HG03025 (cell line): ENCODE data around the gene FADS2.
"Not testable (repeated sequence)": the region's sequence is repeated elsewhere in the genome, so short reads cannot be mapped to it uniquely, and the experiment has no call there.

Experiments
- ATAC-seq: cut with Tn5 transposase; IDR thresholded peaks from one replicate; pipeline ENCODE4 v1.9.1; 2021; ENCODE audit warnings: mild to moderate bottlenecking, moderate library complexity; ENCODE audit not compliant: unreplicated experiment, low FRiP score

The FADS2 gene

DNA sequence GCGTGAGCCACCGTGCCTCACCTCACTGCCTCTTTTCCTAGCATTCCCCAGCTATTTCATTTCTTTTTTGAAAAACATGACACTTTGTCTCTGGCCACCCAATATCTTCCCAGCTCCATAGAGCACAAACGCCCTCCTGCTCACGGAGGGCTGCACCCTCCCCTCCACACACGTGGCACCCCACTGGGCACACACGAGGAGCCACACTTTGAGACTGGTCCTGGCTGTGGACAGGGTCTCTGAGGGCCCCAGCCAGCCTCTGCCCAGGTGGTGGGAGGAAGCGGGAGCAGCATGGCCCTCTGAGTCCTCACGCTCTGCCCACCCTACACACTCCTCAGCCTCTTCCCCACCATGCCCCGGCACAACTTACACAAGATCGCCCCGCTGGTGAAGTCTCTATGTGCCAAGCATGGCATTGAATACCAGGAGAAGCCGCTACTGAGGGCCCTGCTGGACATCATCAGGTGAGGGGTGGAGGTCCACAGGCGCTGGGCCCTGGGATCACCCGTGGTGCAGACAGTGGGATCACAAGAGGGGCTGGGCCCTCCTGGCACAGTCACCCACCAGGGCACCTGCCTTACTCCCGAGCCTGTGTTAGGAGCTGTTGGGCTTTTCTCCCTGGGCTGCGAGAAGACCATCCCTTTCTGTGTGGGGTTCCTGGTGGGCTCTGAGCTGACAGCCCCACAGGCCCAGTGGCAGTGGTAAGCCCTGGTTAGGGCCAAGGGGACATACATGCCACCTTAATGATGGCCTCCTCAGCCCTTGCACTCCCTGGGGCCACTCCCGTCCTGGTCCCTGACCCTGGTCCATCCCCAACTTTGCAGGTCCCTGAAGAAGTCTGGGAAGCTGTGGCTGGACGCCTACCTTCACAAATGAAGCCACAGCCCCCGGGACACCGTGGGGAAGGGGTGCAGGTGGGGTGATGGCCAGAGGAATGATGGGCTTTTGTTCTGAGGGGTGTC lies 37.0 kb downstream of the FADS2 start:
- no peak for ATAC-seq

DNA sequence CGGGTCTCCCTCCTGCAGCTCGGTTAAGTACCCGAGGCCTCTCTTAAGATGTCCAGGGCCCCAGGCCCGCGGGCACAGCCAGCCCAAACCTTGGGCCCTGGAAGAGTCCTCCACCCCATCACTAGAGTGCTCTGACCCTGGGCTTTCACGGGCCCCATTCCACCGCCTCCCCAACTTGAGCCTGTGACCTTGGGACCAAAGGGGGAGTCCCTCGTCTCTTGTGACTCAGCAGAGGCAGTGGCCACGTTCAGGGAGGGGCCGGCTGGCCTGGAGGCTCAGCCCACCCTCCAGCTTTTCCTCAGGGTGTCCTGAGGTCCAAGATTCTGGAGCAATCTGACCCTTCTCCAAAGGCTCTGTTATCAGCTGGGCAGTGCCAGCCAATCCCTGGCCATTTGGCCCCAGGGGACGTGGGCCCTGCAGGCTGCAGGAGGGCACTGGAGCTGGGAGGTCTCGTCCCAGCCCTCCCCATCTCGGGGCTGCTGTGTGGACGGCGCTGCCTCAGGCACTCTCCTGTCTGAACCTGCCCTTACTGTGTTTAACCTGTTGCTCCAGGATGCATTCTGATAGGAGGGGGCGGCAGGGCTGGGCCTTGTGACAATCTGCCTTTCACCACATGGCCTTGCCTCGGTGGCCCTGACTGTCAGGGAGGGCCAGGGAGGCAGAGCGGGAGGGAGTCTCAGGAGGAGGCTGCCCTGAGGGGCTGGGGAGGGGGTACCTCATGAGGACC lies 38.3 kb downstream of the FADS2 start:
- no peak for ATAC-seq

DNA sequence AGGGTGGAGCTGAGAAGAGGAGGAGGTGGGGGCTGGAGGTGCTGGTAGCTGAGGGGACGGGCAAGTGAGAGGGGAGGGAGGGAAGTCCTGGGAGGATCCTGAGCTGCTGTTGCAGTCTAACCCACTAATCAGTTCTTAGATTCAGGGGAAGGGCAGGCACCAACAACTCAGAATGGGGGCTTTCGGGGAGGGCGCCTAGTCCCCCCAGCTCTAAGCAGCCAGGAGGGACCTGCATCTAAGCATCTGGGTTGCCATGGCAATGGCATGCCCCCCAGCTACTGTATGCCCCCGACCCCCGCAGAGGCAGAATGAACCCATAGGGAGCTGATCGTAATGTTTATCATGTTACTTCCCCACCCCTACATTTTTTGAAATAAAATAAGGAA lies 38.9 kb downstream of the FADS2 start:
- ATAC-seq = no peak

DNA sequence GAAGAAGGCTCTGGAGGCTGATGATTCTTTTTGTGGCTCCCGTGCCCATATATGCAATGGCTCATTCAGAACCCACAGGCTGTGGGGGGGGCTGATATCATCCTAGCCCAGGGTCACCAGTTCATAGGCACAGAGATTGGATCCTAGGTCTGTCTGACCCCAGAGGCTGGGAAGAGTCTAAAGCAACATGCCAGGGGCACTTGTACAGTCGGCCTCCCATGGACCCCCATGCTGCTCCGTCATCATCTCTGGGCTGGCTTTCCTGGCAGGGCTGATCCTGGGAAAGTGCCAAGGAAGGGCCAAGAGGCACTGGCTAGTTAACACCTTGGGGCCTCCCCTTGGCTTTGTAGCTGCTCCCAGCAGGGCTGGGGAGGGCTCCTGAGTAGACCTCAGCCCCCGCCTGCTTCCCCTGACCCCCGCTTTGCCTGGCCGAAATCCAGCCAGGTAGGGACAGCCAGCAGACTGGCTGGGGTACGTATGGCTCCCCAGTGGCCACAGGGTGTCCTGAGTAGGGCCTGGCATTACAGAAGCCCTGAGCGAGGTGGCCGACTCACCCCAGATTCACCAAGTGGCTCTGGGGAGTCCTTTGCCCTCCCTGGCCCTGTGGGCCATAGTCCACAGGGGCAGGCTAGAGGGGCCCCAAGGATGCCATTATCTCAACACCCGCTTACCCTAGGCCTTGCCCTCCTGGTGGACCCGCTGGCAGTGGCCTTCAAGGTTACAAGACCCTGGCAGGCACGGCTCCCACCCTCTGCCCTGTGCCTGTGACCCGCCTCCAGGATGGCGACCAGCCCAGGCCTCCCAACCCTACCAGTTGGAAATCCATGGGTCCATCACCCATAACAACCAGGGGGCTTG lies 40.7 kb downstream of the FADS2 start:
- no peak for ATAC-seq

DNA sequence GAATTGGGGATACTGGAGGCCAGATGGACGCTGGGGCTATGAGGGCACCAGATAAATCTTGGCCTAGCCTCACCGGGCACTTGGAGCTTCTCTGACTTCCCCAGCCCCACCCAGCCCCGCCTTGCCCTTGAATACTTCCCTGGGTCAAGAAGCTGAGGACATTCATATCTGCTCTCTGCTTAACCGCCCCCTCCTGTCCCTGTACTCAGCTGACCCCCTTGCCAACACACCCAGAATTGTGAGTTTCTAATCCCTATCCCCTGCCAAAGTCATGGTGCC lies 41.3 kb downstream of the FADS2 start:
- no peak for ATAC-seq

DNA sequence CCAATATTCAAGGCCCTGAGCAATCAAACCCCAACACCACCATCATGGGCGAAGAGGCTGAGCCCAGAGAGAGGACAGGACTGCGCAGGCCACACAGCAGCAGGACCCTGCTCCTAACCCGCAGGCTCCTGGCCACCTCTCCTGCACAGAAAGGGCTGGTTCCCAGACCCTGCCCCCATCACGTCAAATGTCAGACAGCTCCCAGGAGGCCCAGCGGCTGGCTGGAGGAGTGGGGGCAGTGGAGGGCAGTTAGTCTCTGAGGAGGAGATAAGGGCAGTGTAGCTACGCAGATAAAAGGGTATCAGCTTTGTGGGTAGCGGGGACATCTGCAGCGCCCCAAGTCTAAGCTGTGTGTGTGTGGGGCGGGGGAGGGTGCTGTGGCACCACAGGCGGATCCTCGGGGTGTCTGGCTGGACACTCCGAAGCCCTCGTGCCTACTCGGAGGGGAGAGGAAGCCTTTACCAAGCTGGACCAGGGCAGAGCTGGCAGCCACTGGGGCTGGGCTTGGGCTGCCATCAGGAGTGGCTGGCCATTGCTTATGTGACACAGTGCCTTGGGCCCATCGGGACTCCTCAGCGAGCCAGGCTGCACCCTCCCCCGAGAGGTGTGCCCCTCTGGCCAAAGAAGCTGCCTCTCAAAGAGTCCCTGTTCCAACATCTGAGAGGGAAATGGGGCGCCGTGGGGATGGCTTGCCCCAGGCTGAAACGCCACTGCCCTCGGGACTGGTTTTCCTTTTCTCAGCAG lies 41.8 kb downstream of the FADS2 start:
- ATAC-seq = no peak

DNA sequence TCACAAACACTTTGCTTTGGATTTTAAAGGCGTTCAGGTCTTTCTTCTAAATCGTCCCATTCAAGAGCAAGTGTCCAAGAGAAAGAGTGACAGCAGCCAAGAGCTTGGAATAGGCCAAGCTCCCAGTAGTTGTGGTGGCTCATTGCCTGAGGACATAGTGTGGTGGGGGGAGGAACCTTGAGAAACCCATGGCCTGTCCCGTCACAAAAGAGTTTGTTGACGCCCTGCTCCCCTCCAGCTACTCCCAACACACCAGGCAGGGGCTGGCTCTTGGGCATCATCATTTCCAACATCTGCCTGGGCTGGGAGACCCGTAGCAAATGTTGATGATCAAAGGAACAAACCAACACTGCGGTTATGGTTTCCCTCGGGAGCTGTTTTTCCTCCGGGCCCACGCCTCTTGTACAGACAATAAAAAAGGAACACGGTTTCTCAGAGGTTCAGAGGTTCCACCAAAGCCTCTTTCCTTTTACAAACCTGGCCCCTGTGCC lies 42.5 kb downstream of the FADS2 start:
- no peak for ATAC-seq

DNA sequence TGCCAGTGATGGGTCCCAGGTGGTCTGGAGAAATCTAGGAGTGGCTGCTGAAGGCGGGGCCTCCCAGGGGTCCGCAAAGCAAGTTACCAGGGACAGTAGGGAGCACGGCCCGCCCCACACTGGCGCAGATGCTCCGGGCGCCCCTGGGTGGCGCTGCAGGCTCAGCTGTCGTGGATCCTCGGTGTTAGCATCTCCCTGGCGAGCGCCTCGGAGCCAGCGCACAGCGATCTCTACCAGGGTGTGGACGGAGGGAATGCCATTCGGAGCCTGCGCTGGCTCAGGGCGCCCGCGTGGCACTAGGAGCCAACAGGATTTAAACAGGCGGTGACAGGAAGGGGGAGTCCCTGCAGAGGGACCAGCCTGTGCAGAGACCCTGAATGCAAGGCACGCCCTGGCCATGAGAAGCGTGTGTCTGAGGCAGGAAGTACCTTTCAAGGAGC lies 43.1 kb downstream of the FADS2 start:
- no peak for ATAC-seq

DNA sequence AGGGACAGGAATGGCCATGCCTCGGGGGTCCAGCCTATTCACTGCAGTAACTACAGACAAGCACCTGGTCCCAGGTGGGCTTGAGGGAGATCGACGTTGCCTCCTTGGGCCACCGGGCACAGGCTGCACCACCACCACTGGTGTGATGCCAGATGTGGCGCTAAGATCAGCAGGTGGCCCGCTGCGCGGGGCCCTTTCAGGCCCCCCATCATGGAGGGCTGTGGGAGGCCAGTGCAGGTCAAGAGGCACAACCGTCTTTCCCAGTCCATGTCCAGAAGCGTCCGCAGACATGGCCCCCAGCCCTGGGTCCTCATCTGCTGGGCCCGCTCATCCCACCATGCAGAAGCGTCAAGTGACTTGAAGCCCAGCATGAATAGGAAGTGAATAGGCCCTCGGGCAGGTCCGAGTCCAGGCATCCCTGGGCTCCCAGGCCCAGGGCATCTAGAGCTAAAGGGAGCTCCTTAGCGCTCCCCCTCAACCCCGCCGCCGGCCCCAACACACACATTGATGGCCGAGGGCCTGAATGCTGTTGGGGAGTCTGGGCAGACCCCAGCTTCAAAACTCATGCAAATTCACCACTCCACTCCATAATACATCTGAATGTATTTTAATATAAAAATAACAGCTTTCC lies 45.0 kb downstream of the FADS2 start:
- no peak for ATAC-seq

DNA sequence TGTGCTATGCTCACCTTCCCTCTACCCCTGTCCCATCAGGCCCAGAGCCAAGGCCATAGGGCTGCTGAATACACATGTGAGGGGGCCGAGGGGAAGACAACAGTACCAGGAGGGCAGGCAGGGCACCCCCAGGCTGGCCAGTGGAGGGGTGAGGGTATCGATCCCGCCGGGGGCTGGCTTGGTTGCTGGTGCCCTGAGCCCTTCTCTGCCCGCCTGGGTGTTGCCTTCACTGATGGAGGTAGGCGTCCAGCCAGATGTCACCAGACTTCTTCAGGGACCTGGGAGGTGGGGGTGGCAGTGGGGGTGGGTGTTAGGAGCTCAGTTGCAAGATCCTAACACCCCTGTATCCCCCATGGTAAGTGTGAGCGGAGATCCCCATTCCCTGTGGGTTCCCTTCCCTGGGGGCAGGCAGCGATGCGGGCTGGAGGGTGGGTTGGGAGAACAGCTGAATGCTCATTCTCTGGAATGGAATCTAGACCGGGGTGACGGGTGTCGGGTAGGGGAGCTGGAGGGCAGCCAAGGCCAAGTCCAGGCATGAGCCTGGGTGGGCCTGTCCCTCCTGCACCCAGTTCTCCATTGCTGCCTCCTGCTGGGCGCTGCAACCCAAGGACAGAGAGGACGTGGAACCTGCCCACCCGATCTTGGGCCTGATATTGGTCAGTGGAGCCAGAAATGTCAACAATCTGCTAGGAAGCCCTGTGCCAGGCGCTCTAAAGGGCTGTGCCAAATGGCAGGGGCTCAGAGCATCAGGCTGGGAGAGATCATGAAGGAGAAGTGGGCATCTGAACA lies 45.7 kb downstream of the FADS2 start:
- no peak for ATAC-seq

DNA sequence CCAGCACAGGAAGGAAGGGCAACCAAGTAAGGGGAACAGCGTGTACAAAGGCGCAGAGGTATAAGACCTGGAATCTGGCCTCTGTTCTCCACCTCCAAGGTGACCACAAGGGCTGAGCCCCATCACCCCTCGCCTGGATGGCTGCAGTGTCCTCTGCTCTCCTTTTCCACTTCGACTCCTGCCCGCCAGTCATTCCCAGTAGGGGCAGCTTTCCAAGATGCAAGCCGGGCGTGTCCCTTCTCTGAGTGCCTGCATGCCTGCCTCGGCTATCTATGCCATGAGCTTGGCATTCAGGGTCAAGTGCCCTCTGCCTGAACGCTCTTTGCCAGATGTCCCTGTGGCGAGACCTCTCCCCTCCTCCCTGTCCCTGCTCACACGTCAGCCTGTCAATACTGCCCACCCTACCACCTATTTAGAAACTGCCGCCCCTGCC lies 46.3 kb downstream of the FADS2 start:
- ATAC-seq = no peak

DNA sequence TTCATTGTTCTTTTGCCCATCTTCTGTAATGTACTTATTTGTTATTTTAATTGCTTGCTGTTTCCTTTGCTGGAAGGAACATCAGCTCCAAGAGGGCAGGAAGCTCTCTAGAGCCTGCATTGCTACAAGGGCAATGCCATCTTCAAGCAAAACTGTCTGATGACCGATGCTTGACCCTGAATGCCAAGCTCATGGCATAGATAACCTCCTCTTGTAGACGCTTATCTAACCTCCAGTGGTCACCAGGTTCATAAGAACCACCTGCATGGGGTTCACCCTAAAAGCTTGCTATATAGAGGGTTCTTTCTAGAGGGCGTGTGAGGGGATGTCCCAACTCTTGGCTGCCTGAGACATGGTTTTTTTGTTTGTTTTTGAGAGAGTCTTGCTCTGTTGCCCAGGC lies 46.8 kb downstream of the FADS2 start:
- ATAC-seq = no peak

DNA sequence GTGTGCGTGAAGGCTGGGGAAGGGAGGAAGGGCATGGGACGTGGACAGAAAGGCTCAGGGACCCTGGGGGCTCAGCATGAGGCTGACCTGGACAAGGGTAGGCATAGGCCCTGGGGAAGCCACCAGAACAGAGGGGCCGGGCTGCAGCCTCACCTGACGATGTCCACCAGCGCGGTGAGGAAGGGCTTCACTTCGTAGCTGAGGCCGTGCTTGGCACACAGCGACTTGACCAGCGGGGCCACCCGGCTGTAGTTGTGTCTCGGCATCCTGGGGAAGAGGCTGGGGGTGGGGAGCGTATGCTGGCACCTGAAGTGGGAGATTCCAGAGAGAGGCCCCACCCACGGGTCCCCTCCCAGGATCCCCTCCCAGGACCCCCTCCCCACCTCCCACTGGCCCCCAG lies 47.6 kb downstream of the FADS2 start:
- ATAC-seq = no peak

DNA sequence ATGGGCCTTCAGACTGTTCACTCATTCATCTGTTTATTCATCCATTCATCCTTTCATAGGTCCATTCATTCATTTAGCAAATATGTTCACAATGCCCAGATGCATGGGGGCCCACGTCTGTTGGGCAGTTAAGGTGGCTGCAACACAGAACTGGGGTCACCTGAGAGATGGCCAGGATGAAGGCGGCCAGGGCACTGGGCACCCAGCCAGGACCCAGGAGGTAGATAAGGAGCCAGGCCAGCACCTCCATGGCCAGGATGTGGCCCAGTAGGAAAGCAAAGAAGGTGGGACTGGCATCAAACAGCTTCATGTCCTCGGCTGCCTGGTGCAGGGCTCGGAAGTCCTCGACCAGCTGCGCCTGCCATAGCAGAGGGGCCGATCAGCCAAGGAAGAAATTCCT lies 51.1 kb downstream of the FADS2 start:
- ATAC-seq = no peak

DNA sequence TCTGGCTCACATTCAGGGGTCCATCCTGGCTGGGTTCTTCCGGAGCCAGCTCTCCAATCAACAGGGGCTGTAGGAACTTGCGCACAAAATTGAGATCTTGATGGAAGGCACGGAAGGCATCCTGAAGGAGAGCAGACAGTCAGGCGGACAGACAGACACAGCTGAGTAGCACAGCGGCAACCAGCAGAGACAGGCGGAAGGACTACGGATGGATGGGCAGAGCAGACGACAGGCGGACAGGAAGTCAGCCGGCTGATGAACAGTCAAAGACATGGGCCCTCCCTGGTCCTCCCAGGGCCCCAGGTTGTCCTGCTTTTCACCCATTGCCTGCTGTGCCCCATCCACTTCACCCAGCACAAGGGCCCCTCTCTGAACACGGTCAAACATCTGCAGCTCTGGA lies 51.9 kb downstream of the FADS2 start:
- ATAC-seq = no peak

DNA sequence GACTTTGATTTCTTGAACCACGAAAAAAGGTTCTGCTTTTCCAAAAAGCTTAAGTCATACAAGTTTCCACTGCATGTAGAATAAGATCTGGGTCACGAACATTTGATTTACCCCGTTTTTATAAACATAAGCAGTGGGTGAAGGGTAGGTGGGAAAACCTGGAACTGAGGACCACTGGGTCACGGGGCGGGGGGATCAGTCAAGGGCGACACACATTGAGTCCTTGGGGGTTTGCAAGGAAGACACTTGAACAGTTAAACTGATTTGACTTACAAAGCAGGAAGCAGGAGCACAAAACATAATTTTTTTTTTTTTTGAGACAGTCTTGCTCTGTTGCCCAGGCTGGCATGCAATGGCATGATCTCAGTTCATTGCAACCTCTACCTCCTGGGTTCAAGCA lies 52.4 kb downstream of the FADS2 start:
- no peak for ATAC-seq

DNA sequence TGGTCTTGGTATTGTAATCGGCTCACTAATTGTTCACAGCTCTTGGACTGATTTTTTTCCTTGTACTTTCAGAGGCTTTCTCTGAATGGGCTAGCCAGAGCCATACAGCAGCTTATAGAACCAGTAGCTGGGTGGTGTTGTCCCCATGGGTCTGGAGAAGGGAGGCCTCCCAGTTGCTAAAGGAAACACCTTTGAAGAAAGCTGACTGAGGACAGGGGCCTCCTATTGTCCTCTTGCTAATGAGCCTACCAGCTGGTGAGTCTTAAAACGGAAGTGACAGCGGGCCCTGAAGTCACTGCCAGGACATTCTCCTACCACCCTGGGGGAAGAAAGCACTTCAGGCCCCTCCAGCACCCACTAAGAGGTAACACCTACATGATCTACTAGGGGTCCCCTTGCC lies 53.3 kb downstream of the FADS2 start:
- no peak for ATAC-seq

DNA sequence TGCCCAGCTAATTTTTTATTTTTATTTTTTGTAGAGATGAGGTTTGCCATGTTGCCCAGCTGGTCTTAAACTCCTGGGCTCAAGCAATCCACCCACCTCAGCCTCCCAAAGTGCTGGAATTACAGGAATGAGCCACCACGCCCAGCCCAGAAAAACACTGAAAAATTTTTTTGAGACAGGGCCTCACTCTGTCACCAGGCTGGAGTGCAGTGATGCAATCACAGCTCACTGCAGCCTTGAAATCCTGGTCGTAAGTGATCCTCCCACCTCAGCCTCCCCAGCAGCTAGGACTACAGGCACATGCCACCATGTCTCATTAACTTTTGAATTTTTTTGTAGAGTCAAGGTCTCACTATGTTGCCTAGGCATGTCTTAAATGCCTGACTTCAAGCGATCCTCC lies 54.2 kb downstream of the FADS2 start:
- not testable (repeated sequence) for ATAC-seq

DNA sequence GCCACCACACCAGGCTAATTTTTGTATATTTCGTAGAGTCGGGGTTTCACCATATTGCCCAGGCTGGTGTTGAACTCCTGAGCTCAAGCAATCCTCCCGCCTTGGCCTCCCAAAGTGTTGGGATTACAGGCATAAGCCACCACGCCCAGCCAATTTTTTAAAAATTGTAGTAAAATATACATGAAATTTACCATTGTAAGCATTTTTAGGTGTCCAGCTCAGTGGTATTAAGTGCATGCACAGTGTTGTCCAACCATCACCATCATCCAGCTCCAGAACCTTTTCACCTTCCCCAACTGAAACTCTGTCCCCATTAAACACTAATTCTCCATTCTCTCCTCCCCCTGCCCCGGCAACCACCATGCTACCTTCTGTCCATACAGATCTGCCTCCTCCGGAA lies 54.8 kb downstream of the FADS2 start:
- ATAC-seq = no peak
